Fibroblast of lung (primary cell): ENCODE data around the gene IL26. TPM values are rescaled to one million over a fixed set of nuclear protein-coding genes. Genes with fewer than 3 reads are reported as not detected.

Experiments
- DNase-seq, 2 donors: peaks; one replicate each; pipeline versions ENCODE4 v3.0.0 to v3.0.0-alpha.2; 2010; ENCODE audit warnings: low read depth in 2 of 2
- H2AFZ ChIP-seq: 2 replicates; pipeline ENCODE4 v1.5.1; 2012; ENCODE audit warnings: low read length, control low read depth, inconsistent platforms
- H3K27ac ChIP-seq: 2 replicates; pipeline ENCODE4 v1.5.1; 2011; ENCODE audit warnings: low read length, control low read depth; ENCODE audit not compliant: insufficient read depth
- H3K27me3 ChIP-seq: 2 replicates; pipeline ENCODE4 v1.5.1; 2011; ENCODE audit warnings: mild to moderate bottlenecking, low read length; ENCODE audit not compliant: control insufficient read depth, insufficient read depth
- H3K36me3 ChIP-seq: 2 replicates; pipeline ENCODE4 v1.5.1; 2011; ENCODE audit warnings: low read length; ENCODE audit not compliant: control insufficient read depth, insufficient read depth
- H3K4me1 ChIP-seq: 2 replicates; pipeline ENCODE4 v1.5.1; 2011; ENCODE audit warnings: low read length; ENCODE audit not compliant: control insufficient read depth, insufficient read depth; ENCODE audit errors: extremely low read depth
- H3K4me2 ChIP-seq: 2 replicates; pipeline ENCODE4 v1.5.1; 2011; ENCODE audit warnings: low read length, control low read depth; ENCODE audit not compliant: insufficient read depth; ENCODE audit errors: extremely low read depth
- H3K4me3 ChIP-seq, 4 experiments: fragments of 200-600 bp in 1 of 4; sonication (generic) in 1 of 4; replicated peaks in 1 of 4; 2 replicates each; pipeline ENCODE4 v1.5.1; 2011 to 2016; ENCODE audit warnings: low read length in 4 of 4, low read depth in 3 of 4, mild to moderate bottlenecking in 3 of 4, control low read depth in 2 of 4, inconsistent platforms in 1 of 4, mixed read lengths in 1 of 4; ENCODE audit not compliant: insufficient read depth in 1 of 4; ENCODE audit errors: control extremely low read depth in 1 of 4
- H3K79me2 ChIP-seq: 2 replicates; pipeline ENCODE4 v1.5.1; 2012; ENCODE audit warnings: mild to moderate bottlenecking, low read length, inconsistent platforms; ENCODE audit not compliant: control insufficient read depth, insufficient read depth
- H3K9ac ChIP-seq: 2 replicates; pipeline ENCODE4 v1.5.1; 2011; ENCODE audit warnings: mild to moderate bottlenecking, low read length, control low read depth; ENCODE audit not compliant: insufficient read depth
- H3K9me3 ChIP-seq: 2 replicates; pipeline ENCODE4 v1.5.1; 2012; ENCODE audit warnings: low read depth, low read length; ENCODE audit not compliant: control insufficient read depth, insufficient read depth
- H4K20me1 ChIP-seq: 2 replicates; pipeline ENCODE4 v1.5.1; 2011; ENCODE audit warnings: low read length; ENCODE audit not compliant: control insufficient read depth, insufficient read depth; ENCODE audit errors: extremely low read depth
- CTCF ChIP-seq, 2 donors: IDR thresholded peaks in 1 of 2; conservative IDR thresholded peaks in 1 of 2; 1 replicate in 1 of 2; 2 replicates in 1 of 2; pipeline ENCODE4 v1.5.1; 2011 to 2012; ENCODE audit warnings: low read length in 2 of 2, control low read depth in 1 of 2, inconsistent platforms in 1 of 2, low read depth in 1 of 2, mild to moderate bottlenecking in 1 of 2
- EZH2 ChIP-seq: IDR thresholded peaks from 2 replicates; pipeline ENCODE4 v1.5.1; 2012; ENCODE audit warnings: low read length, control low read depth, mild to moderate bottlenecking; ENCODE audit errors: missing control alignments
- polyA plus RNA-seq, 2 donors: library from polyadenylated mRNA; depleted of rRNA in 1 of 2; stranded (reverse) in 1 of 2; unstranded in 1 of 2; fragments of >200 nt; gene quantifications; 2 replicates each; pipeline ENCODE4 v1.2.1, GENCODE V29; 2011 to 2012; ENCODE audit warnings: missing spikeins in 1 of 2
- total RNA-seq: library from RNA; depleted of rRNA; stranded (reverse); fragments of >200 nt; gene quantifications from 2 replicates; pipeline ENCODE4 v1.2.1, GENCODE V29; 2014

Gene IL26
- total and polyA plus RNA-seq, 2 donors (not counting 1 experiment from before 2014, with no cell fraction given): not detected

GRCh38 chr12:68237078-68237477 is 11.5 kb upstream of the IL26 start:
- H3K79me2 ChIP-seq: no peaks in the 10 kb centered on the region
- no peaks in the 10 kb centered on the region for H3K9me3 ChIP-seq
- no peak overlapping the region for H3K9ac ChIP-seq
- no peak overlapping the region for H2AFZ ChIP-seq
- TF ChIP-seq CTCF (conservative IDR thresholded peaks at IDR 0.05 in 1 of 2, IDR thresholded peaks at IDR 0.05 in 1 of 2; ENCODE audit: low read depth in 1 of 2, low read length in 2 of 2): peak; percentile 18 to 25
- TF ChIP-seq EZH2: no peak
- no peak overlapping the region for H3K4me3 ChIP-seq
- H3K27ac ChIP-seq: no peak overlapping the region
- H3K27me3 ChIP-seq: peaks cover 2% of the 10 kb centered on the region
- peak overlapping the region; percentile 42 for H3K4me2 ChIP-seq
- DNase-seq: peak in 1 of 2 donors; percentile 44
- peaks cover 11% of the 10 kb centered on the region for H3K4me1 ChIP-seq
- no peaks in the 10 kb centered on the region for H4K20me1 ChIP-seq
- no peaks in the 10 kb centered on the region for H3K36me3 ChIP-seq

- TF ChIP-seq CTCF (conservative IDR thresholded peaks at IDR 0.05 in 1 of 2, IDR thresholded peaks at IDR 0.05 in 1 of 2; ENCODE audit: low read depth in 1 of 2, low read length in 2 of 2) (no peak), EZH2 (no peak)
- DNase-seq: no peak
- Histone ChIP-seq H3K79me2 (no peaks in the 10 kb centered on the region), H3K4me2 (peak overlapping the region; percentile 42), H2AFZ (peak overlapping the region; percentile 2), H3K4me3 (no peak overlapping the region), H3K27me3 (peaks cover 2% of the 10 kb centered on the region), H3K9me3 (no peaks in the 10 kb centered on the region), H4K20me1 (no peaks in the 10 kb centered on the region), H3K36me3 (no peaks in the 10 kb centered on the region), H3K9ac (no peak overlapping the region), H3K27ac (no peak overlapping the region), H3K4me1 (peaks cover 11% of the 10 kb centered on the region)
Observed at GRCh38 chr12:68236421-68237059, 10.9 kb upstream of the IL26 start.

- Histone ChIP-seq H3K4me1 (peaks cover 10% of the 10 kb centered on the region), H3K9ac (no peak overlapping the region), H3K27me3 (peaks cover 2% of the 10 kb centered on the region), H3K36me3 (no peaks in the 10 kb centered on the region), H3K4me2 (no peak overlapping the region), H2AFZ (no peak overlapping the region), H4K20me1 (no peaks in the 10 kb centered on the region), H3K9me3 (no peaks in the 10 kb centered on the region), H3K27ac (no peak overlapping the region), H3K79me2 (no peaks in the 10 kb centered on the region), H3K4me3 (no peak overlapping the region)
- no peak for TF ChIP-seq EZH2
- no peak for TF ChIP-seq CTCF (conservative IDR thresholded peaks at IDR 0.05 in 1 of 2, IDR thresholded peaks at IDR 0.05 in 1 of 2; ENCODE audit: low read depth in 1 of 2, low read length in 2 of 2)
- peak in 1 of 2 donors; percentile 34 for DNase-seq
Observed at GRCh38 chr12:68235576-68235975, 10.0 kb upstream of the IL26 start.
